SJCRH30 (cell line): ENCODE measurements around the gene NPHP4. TPM values are rescaled to one million over a fixed set of nuclear protein-coding genes. Genes with fewer than 3 reads are reported as not detected.
"Not testable (repeated sequence)": the region's sequence is repeated elsewhere in the genome, so short reads cannot be mapped to it uniquely, and the experiment has no call there.

Experiments used
- DNase-seq, 2 experiments: peaks; one replicate each; pipeline ENCODE4 v3.0.0-alpha.2; 2015 to 2020
- H3K27ac ChIP-seq: fragments of 250-450 bp; sonication (Bioruptor Pico); 2 replicates; pipeline ENCODE4 v1.5.1; 2020; ENCODE audit warnings: mild to moderate bottlenecking, moderate library complexity
- H3K27me3 ChIP-seq: fragments of 250-450 bp; sonication (Bioruptor Pico); 2 replicates; pipeline ENCODE4 v1.5.1; 2020; ENCODE audit warnings: mild to moderate bottlenecking, moderate library complexity
- H3K36me3 ChIP-seq: fragments of 250-450 bp; sonication (Bioruptor Pico); 2 replicates; pipeline ENCODE4 v1.5.1; 2020; ENCODE audit warnings: mild to moderate bottlenecking, moderate library complexity
- H3K4me1 ChIP-seq: fragments of 250-450 bp; sonication (Bioruptor Pico); 2 replicates; pipeline ENCODE4 v1.5.1; 2020; ENCODE audit warnings: mild to moderate bottlenecking, moderate library complexity
- H3K4me3 ChIP-seq: fragments of 250-450 bp; sonication (Bioruptor Pico); 2 replicates; pipeline ENCODE4 v1.5.1; 2020; ENCODE audit warnings: mild to moderate bottlenecking, moderate library complexity
- H3K9me3 ChIP-seq: fragments of 250-450 bp; sonication (Bioruptor Pico); replicated peaks from 2 replicates; pipeline ENCODE4 v1.5.1; 2020; ENCODE audit warnings: mild to moderate bottlenecking, moderate library complexity
- total RNA-seq: library from RNA; depleted of rRNA; stranded (reverse); fragments of >200 nt; shearing (Covaris generic); gene quantifications from 2 replicates; pipeline ENCODE4 v1.2.3, GENCODE V29; 2014

Gene NPHP4
- total RNA-seq, 1 experiment from 2014 or later, result 7.3 TPM

- H3K9me3 ChIP-seq, result no peaks in the 10 kb centered on the region
- H3K27me3 ChIP-seq, result no peaks in the 10 kb centered on the region
- no peak overlapping the region for H3K4me3 ChIP-seq
- no peaks in the 10 kb centered on the region for H3K36me3 ChIP-seq
- H3K27ac ChIP-seq, result no peak overlapping the region
- H3K4me1 ChIP-seq, result no peaks in the 10 kb centered on the region
- no peak for DNase-seq
Measured at GRCh38 chr1:5926686-5927435, 65.4 kb downstream of the NPHP4 start.

DNA sequence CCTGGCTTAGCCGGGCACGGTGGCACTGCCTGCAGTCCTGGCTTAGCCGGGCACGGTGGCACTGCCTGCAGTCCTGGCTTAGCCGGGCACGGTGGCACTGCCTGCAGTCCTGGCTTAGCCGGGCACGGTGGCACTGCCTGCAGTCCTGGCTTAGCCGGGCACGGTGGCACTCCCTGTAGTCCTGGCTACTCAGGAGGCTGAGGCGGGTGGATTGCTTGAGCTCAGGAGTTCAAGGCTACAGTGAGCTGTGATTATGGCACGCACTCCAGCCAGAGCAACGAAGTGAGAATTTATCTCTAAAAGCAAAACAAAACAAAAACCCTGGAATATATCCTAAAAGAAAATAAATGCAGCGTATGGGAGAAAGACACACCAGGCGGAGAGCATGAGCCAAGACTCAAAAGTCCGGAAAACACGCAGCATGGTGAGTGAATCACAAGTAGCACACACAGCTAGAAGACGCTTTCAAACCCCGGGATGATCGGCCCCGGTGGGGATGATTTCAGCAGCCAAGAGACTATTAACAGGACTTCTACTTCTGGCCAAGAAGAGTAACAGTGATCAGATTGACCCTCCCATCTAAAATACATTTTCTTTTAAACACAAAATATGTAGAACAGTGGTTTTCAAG is 69.4 kb downstream of the NPHP4 start:
- not testable (repeated sequence) for H3K27me3 ChIP-seq, H3K4me3 ChIP-seq, H3K9me3 ChIP-seq, DNase-seq, H3K36me3 ChIP-seq, H3K4me1 ChIP-seq, H3K27ac ChIP-seq

DNA sequence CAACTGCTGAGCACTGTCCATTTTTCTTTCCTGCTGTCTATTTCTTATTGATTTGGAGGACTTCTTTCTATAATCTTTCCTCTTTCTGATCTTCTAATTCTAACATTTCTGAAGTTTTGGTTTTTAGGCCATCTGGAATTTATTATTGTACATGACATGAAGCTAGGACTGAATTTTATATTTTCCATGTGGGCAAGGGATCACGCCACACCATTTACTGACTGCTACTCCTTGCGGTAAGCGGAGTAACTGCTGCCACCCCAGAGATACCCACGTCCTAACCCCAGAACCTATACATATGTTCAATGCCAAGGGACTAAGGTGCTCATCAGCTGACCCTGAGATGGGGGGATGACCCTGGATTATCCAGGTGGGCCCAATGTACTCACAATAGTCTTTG is 70.6 kb downstream of the NPHP4 start:
- no peaks in the 10 kb centered on the region for H3K9me3 ChIP-seq
- no peaks in the 10 kb centered on the region for H3K4me1 ChIP-seq
- no peaks in the 10 kb centered on the region for H3K27me3 ChIP-seq
- H3K36me3 ChIP-seq, result no peaks in the 10 kb centered on the region
- no peak overlapping the region for H3K4me3 ChIP-seq
- no peak for DNase-seq
- H3K27ac ChIP-seq, result no peak overlapping the region

DNA sequence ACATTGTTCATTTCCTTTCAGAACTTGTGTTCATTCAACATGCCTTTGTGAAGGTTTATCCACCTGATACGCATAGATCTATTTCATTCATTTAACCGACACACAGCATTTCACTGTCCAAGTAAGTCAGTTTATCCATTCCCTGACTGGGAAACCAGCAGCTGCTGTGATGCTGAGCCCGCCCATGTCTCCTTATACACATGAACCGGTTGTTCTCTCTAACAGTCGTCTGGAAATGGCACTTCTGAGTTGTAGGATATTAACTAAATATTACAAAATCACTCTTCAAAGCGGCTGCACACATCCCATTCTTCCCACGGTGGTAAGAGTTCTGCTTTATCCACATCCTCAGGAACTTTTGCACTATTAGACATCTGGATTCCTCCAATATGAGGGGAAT is 71.1 kb downstream of the NPHP4 start:
- no peaks in the 10 kb centered on the region for H3K9me3 ChIP-seq
- no peaks in the 10 kb centered on the region for H3K4me1 ChIP-seq
- H3K36me3 ChIP-seq, result no peaks in the 10 kb centered on the region
- no peak overlapping the region for H3K4me3 ChIP-seq
- DNase-seq, result no peak
- no peaks in the 10 kb centered on the region for H3K27me3 ChIP-seq
- H3K27ac ChIP-seq, result no peak overlapping the region

DNA sequence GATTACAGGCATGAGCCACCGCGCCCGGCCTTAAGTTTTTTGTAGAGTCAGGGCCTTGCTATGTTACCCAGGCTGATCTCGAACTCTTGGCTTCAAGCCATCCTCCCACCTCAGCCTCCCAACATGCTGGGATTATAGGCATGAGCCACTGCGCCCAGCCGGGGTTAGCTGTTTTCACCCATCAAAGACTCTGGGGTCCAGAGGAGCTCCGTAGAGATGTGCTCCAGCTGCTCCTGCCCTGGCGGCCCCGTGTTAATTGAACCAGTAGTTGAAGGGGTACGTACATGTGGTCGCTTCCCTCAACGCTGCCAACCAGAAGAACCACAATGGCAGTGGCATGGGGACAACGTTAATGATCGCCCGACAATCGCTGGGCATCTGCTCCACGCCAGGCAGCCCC is 72.0 kb downstream of the NPHP4 start:
- Histone ChIP-seq H3K4me3 (no peak overlapping the region), H3K27me3 (no peaks in the 10 kb centered on the region), H3K9me3 (no peaks in the 10 kb centered on the region), H3K36me3 (no peaks in the 10 kb centered on the region), H3K4me1 (no peaks in the 10 kb centered on the region), H3K27ac (no peak overlapping the region)
- DNase-seq, result no peak

DNA sequence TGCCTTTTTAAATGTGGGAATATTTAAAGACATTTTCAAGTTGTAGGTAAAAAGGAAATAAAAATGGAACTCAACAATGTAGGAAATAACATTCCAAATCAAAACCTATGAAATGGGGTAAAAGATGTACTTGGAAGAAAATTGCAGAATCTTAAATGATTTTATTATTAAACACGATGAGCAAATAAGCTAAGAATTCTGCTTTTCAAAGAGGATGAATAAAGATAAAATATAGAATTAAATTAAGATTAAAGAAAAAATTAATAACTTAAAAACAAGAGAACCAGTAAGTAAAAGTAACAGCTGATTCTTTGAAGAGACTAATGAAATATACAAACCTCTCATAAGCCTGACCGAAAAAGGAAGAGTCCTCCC is 74.0 kb downstream of the NPHP4 start:
- no peak for DNase-seq
- no peaks in the 10 kb centered on the region for H3K27me3 ChIP-seq
- no peak overlapping the region for H3K27ac ChIP-seq
- H3K9me3 ChIP-seq, result no peaks in the 10 kb centered on the region
- no peaks in the 10 kb centered on the region for H3K36me3 ChIP-seq
- H3K4me3 ChIP-seq, result no peak overlapping the region
- H3K4me1 ChIP-seq, result no peaks in the 10 kb centered on the region

DNA sequence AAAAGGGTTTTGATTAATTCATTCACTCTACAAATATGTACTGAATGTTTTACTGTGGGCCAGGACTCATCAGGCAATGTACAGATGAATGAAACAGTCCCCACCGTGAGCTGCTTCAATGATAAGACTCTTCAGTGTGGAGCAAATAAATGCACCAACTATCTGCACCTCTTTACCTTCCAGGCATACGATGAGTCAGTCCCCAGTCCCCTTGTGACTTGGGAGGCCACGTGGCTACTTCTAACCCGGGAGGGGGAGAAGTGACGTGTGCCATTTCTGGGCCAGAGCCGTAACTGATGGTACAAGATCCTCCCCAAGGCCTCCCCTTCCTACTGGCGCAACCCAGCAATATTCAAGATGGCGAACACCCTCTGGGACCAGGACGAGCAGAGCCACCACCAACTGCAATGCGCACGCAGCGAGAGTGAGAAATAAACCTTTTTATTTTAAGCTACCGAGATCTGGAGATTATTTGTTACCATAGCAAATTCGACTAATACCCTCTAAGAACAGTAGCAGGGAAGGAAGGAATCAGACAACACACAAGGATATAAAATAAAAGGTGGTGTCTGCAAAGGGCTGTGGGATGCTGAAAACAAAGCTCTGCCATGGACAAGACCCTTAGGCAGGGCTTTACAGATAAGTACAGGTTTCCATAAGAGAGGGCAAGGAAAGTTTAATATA is 74.5 kb downstream of the NPHP4 start:
- DNase-seq, result no peak
- Histone ChIP-seq H3K4me1 (no peaks in the 10 kb centered on the region), H3K9me3 (no peaks in the 10 kb centered on the region), H3K27ac (no peak overlapping the region), H3K36me3 (no peaks in the 10 kb centered on the region), H3K27me3 (no peaks in the 10 kb centered on the region), H3K4me3 (no peak overlapping the region)

- Histone ChIP-seq H3K27ac (no peak overlapping the region), H3K36me3 (no peaks in the 10 kb centered on the region), H3K9me3 (no peaks in the 10 kb centered on the region), H3K27me3 (no peaks in the 10 kb centered on the region), H3K4me3 (no peak overlapping the region), H3K4me1 (no peaks in the 10 kb centered on the region)
- no peak for DNase-seq
Measured at GRCh38 chr1:5917281-5917590, 75.0 kb downstream of the NPHP4 start.

GRCh38 chr1:5916572-5917280 is 75.5 kb downstream of the NPHP4 start:
- H3K9me3 ChIP-seq, result no peaks in the 10 kb centered on the region
- H3K4me1 ChIP-seq, result no peaks in the 10 kb centered on the region
- DNase-seq, result no peak
- no peaks in the 10 kb centered on the region for H3K36me3 ChIP-seq
- H3K4me3 ChIP-seq, result no peak overlapping the region
- no peaks in the 10 kb centered on the region for H3K27me3 ChIP-seq
- H3K27ac ChIP-seq, result no peak overlapping the region

DNA sequence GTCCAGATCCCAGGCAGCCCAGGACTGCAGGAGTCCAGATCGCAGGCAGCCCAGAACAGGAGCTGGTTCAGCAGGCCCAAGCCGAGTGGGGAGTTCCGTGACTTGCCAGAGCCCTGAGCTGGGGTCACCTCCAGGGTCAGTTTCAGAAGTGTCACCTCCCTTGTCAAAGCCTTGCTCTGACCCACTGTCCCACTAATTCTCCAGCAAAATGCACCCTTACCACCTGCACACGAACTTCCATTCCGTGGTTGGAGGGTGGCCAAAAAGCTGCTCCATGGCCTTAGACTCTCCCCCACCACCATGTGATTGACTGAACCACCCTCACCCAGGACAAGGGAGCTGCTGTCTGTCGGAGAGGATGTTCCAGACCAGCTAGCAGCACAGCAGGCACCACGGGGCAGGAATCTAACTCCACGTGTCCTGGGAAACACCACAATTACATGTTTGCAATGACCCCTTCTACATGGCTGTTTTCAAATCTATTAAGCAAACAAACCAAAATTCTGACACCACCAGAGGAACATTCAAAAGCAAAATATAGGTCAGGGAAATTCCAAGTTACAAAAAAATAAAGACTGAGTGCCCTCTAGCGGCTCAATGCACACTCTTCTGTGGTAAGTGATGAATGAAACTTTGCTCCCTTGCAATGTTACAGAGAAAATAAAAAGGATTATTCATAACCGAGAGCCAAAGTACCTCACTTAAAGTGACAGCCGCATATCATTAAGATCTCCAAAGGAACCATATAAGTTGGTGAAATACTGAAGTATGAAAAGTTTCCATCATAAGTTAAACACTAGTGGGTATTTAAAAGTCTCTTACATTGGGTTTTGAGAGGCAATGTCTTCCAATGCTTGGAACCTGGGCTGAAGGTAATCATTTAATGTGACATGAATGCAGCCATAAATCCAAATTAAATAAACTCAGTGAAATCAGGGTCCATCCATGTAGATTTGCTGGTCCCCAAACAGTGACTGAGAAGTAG is 76.3 kb downstream of the NPHP4 start:
- Histone ChIP-seq H3K4me3 (no peak overlapping the region), H3K27me3 (no peaks in the 10 kb centered on the region), H3K4me1 (no peaks in the 10 kb centered on the region), H3K36me3 (no peaks in the 10 kb centered on the region), H3K9me3 (no peaks in the 10 kb centered on the region), H3K27ac (no peak overlapping the region)
- DNase-seq, result peak in 1 of 2 experiments; percentile 37

DNA sequence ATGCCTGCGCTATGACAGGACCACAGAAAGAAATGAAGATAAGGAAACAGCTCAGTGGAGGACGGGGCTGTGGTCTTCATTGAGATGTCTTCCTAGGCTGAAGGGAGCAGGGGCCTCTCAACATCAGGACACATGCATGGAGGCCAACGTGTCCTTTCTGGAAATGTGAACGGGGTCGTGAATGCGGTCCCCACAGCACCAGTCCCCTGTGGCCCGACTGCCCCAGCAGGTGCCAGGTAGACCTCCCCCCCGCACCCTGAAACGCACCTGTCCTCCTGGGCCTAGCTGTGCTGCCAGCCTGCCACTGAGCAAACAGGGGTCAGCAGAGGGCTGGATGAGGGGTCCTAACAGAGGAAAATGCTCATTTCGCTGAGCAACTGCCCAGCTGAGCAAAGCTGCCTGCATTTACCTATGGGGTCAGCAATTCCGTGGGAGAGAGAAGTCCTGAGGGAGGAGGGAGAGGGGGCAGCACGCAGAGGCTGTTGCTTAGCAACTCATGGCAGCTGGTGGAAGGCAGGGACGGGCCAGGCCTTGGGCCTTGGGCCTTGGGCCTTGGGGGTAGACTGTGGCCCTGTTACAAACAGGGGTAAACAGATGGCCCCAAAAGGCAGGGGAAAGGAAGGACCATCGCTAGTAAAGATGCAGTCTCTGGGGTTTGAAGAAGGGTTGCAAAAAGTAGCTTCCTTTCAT is 77.4 kb downstream of the NPHP4 start:
- no peak overlapping the region for H3K4me3 ChIP-seq
- no peak overlapping the region for H3K27ac ChIP-seq
- no peaks in the 10 kb centered on the region for H3K27me3 ChIP-seq
- H3K9me3 ChIP-seq, result no peaks in the 10 kb centered on the region
- no peaks in the 10 kb centered on the region for H3K36me3 ChIP-seq
- DNase-seq, result no peak
- no peaks in the 10 kb centered on the region for H3K4me1 ChIP-seq

DNA sequence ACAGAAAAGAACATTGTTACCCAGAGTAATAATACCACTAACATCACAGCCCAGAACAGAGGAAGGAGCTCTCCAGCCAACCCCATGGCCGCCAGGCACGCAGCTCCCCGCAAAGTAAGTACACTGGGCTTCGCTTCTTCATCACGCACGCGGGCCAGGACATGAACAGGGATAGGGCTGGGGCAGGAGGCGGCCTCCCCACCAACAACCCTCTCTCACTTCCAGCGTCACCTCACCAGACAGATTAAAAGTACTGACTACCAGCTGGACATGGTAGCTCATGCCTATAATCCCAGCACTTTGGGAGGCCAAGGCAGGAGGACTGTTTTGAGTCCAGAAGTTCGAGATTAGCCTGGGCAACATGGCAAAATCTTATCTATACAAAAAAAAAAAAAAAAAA is 78.3 kb downstream of the NPHP4 start:
- Histone ChIP-seq H3K27ac (no peak overlapping the region), H3K4me1 (no peaks in the 10 kb centered on the region), H3K36me3 (no peaks in the 10 kb centered on the region), H3K4me3 (no peak overlapping the region), H3K27me3 (no peaks in the 10 kb centered on the region), H3K9me3 (no peaks in the 10 kb centered on the region)
- DNase-seq, result no peak

- Histone ChIP-seq H3K27ac (no peak overlapping the region), H3K4me3 (no peak overlapping the region), H3K9me3 (no peaks in the 10 kb centered on the region), H3K36me3 (no peaks in the 10 kb centered on the region), H3K27me3 (no peaks in the 10 kb centered on the region), H3K4me1 (no peaks in the 10 kb centered on the region)
- no peak for DNase-seq
Measured at GRCh38 chr1:5913078-5913845, 79.0 kb downstream of the NPHP4 start.
